Tibial nerve (tissue), 4 donors: ENCODE results near the gene NPSR1.

ENCODE experiments used
- EP300 ChIP-seq, 2 donors: sonication (generic); formaldehyde crosslinking; IDR thresholded peaks; one replicate each; pipeline ENCODE4 v1.6.1; 2017; ENCODE audit warnings: antibody characterized with exemption in 2 of 2, mild to moderate bottlenecking in 1 of 2
- POLR2A ChIP-seq, 2 donors: fragments of 450-650 bp; IDR thresholded peaks; one replicate each; pipeline ENCODE4 v1.6.1; 2017; ENCODE audit warnings: antibody characterized with exemption in 2 of 2, mild to moderate bottlenecking in 2 of 2, moderate library complexity in 2 of 2
- TF ChIP-seq, protein P1 (sequence below), 5 experiments: fragments of 200-600 bp in 3 of 5; fragments of 450-650 bp in 2 of 5; sonication (generic) in 3 of 5; IDR thresholded peaks; one replicate each; pipeline ENCODE4 v1.5.1; 2016 to 2019; ENCODE audit warnings: antibody characterized with exemption in 5 of 5, mild to moderate bottlenecking in 3 of 5, moderate library complexity in 2 of 5

DNA sequence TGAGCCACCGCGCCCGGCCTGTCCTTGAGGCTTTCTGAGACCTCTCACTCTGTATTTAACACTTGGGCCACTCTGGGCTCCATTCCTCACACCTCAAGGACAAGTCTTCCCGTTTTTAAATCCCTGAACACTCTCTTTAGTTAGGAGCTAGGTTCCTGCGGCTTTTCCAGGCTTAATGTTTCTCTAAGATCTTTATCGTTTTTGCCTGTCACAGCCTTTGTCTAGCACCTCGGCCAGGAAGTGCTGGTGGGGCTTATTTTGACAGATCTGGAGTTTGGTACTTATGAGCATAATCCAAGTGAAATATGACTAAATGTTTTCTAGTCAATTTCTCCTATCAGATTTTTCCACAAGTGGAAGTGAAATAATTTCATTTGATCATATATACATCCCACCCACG lies 192.7 kb downstream of the NPSR1 start:
- TF ChIP-seq, protein P1, sequence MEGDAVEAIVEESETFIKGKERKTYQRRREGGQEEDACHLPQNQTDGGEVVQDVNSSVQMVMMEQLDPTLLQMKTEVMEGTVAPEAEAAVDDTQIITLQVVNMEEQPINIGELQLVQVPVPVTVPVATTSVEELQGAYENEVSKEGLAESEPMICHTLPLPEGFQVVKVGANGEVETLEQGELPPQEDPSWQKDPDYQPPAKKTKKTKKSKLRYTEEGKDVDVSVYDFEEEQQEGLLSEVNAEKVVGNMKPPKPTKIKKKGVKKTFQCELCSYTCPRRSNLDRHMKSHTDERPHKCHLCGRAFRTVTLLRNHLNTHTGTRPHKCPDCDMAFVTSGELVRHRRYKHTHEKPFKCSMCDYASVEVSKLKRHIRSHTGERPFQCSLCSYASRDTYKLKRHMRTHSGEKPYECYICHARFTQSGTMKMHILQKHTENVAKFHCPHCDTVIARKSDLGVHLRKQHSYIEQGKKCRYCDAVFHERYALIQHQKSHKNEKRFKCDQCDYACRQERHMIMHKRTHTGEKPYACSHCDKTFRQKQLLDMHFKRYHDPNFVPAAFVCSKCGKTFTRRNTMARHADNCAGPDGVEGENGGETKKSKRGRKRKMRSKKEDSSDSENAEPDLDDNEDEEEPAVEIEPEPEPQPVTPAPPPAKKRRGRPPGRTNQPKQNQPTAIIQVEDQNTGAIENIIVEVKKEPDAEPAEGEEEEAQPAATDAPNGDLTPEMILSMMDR (IDR thresholded peaks at IDR 0.05): no peak
- TF ChIP-seq POLR2A (IDR thresholded peaks at IDR 0.05): no peak
- no peak for TF ChIP-seq EP300 (IDR thresholded peaks at IDR 0.05)
